Hematopoietic multipotent progenitor cell (in vitro differentiated cells): ENCODE data around the gene CDC20. TPM values are rescaled to one million over a fixed set of nuclear protein-coding genes. Genes with fewer than 3 reads are reported as not detected.

Experiments used
- total RNA-seq: library from RNA; depleted of rRNA; stranded (reverse); fragments of >200 nt; gene quantifications from one replicate; pipeline ENCODE4 v1.2.3, GENCODE V29; 2012

Gene CDC20
- total RNA-seq, 1 donor, result 9.4 TPM

Other genes with a start within 250 kb of the CDC20 start
- gene EBNA1BP2, start 186.7 kb upstream of the CDC20 start, total RNA-seq, result 33.1 TPM
- gene CFAP57, start 186.7 kb upstream of the CDC20 start, total RNA-seq, result under 0.01 TPM
- 8.3 TPM for gene TMEM125, start 89.0 kb upstream of the CDC20 start, total RNA-seq
- under 0.01 TPM for gene C1orf210, start 73.4 kb upstream of the CDC20 start, total RNA-seq
- 47.7 TPM for gene TIE1, start 58.0 kb upstream of the CDC20 start, total RNA-seq
- 39.6 TPM for gene MPL, start 21.2 kb upstream of the CDC20 start, total RNA-seq
- 75.7 TPM for gene ELOVL1, start 9.0 kb downstream of the CDC20 start, total RNA-seq
- 21.3 TPM for gene MED8, start 30.8 kb downstream of the CDC20 start, total RNA-seq
- 47.7 TPM for gene SZT2, start 30.9 kb downstream of the CDC20 start, total RNA-seq
- gene HYI, start 95.0 kb downstream of the CDC20 start, total RNA-seq, result 21.0 TPM
- 1.9 TPM for gene PTPRF, start 171.9 kb downstream of the CDC20 start, total RNA-seq